ENCODE data around the gene AHCY. TPM values are rescaled to one million over a fixed set of nuclear protein-coding genes. Genes with fewer than 3 reads are reported as not detected.

The AHCY gene
- total RNA-seq, 1 experiment from 2014 or later: 350 TPM

- H3K4me1 ChIP-seq (ENCODE audit: control insufficient read depth in 1 of 2, insufficient read depth in 2 of 2, low read length in 2 of 2): peaks cover 17 to 34% of the 10 kb centered on the region in 2 experiments
- H3K9ac ChIP-seq (ENCODE audit: low read length): no peak overlapping the region
- no peaks in the 10 kb centered on the region for H3K36me3 ChIP-seq (ENCODE audit: control insufficient read depth in 1 of 2, insufficient read depth in 2 of 2, low read length in 2 of 2)
- H3K4me2 ChIP-seq (ENCODE audit: low read length): no peak overlapping the region
- no peaks in the 10 kb centered on the region for H3K79me2 ChIP-seq (ENCODE audit: insufficient read depth, low read length)
- H4K20me1 ChIP-seq (ENCODE audit: insufficient read depth): no peaks in the 10 kb centered on the region
- ATAC-seq (no peak), DNase-seq (ENCODE audit: low read depth, low spot score) (no peak)
- ChIA-PET RAD21 (ENCODE audit: low non-redundant PET in 1 of 2, low total read pairs in 2 of 2, uncharacterized antibody in 2 of 2, unreplicated experiment in 2 of 2) (no interaction called here), CTCF (no interaction called here), POLR2A (no interaction called here)
- no peak for TF ChIP-seq FOSL1 (IDR thresholded peaks at IDR 0.05; ENCODE audit: low read depth)
- TF ChIP-seq ELF1 (IDR thresholded peaks at IDR 0.05; ENCODE audit: borderline replicate concordance, low read depth): no peak
- TF ChIP-seq CBX3 (IDR thresholded peaks at IDR 0.05; ENCODE audit: low read depth): no peak
- TF ChIP-seq SIN3A (IDR thresholded peaks at IDR 0.05; ENCODE audit: low read depth): no peak
- no peak for TF ChIP-seq EZH2phosphoT487 (IDR thresholded peaks at IDR 0.05; ENCODE audit: borderline replicate concordance)
- no peak overlapping the region for H3K4me3 ChIP-seq (replicated peaks in 1 of 2; ENCODE audit: low read depth in 1 of 2, low read length in 2 of 2)
- BruUV-seq (replicated peaks): no TSS peak
- no peak overlapping the region for H3K27ac ChIP-seq (ENCODE audit: low read depth, low read length)
- H3K9me3 ChIP-seq (ENCODE audit: control insufficient read depth in 1 of 2, insufficient read depth in 1 of 2, low read depth in 1 of 2, low read length in 2 of 2): no peaks in the 10 kb centered on the region
- no peaks in the 10 kb centered on the region for H3K9me2 ChIP-seq (ENCODE audit: insufficient read depth)
- H2AFZ ChIP-seq (ENCODE audit: low read depth, low read length, poor library complexity, severe bottlenecking): no peak overlapping the region
- intact Hi-C loops (cut with micrococcal nuclease): no loop called here
- no peaks in the 10 kb centered on the region for H3K27me3 ChIP-seq (ENCODE audit: insufficient read depth, low read length)
Measured at GRCh38 chr20:34337982-34338726, 35.0 kb upstream of the AHCY start.

GRCh38 chr20:34337544-34337943 lies 34.4 kb upstream of the AHCY start:
- Histone ChIP-seq H3K4me3 (replicated peaks in 1 of 2; ENCODE audit: low read depth in 1 of 2, low read length in 2 of 2) (no peak overlapping the region), H3K27ac (ENCODE audit: low read depth, low read length) (no peak overlapping the region), H3K36me3 (ENCODE audit: control insufficient read depth in 1 of 2, insufficient read depth in 2 of 2, low read length in 2 of 2) (no peaks in the 10 kb centered on the region), H2AFZ (ENCODE audit: low read depth, low read length, poor library complexity, severe bottlenecking) (no peak overlapping the region), H3K27me3 (ENCODE audit: insufficient read depth, low read length) (no peaks in the 10 kb centered on the region), H3K79me2 (ENCODE audit: insufficient read depth, low read length) (no peaks in the 10 kb centered on the region), H3K9me2 (ENCODE audit: insufficient read depth) (no peaks in the 10 kb centered on the region), H3K9me3 (ENCODE audit: control insufficient read depth in 1 of 2, insufficient read depth in 1 of 2, low read depth in 1 of 2, low read length in 2 of 2) (no peaks in the 10 kb centered on the region), H4K20me1 (ENCODE audit: insufficient read depth) (no peaks in the 10 kb centered on the region), H3K9ac (ENCODE audit: low read length) (no peak overlapping the region), H3K4me1 (ENCODE audit: control insufficient read depth in 1 of 2, insufficient read depth in 2 of 2, low read length in 2 of 2) (peaks cover 17 to 34% of the 10 kb centered on the region in 2 experiments), H3K4me2 (ENCODE audit: low read length) (no peak overlapping the region)
- ATAC-seq (no peak), DNase-seq (ENCODE audit: low read depth, low spot score) (no peak)
- ChIA-PET CTCF (no interaction called here), POLR2A (interaction anchor here (1.2 kb wide), 1 partner anchor 25 kb away, joined by 5 read pairs; the partner anchor contains the start of gene ITCH), RAD21 (ENCODE audit: low non-redundant PET in 1 of 2, low total read pairs in 2 of 2, uncharacterized antibody in 2 of 2, unreplicated experiment in 2 of 2) (no interaction called here)
- intact Hi-C loops (cut with micrococcal nuclease): no loop called here
- no TSS peak for BruUV-seq (replicated peaks)
- no peak for TF ChIP-seq ZNF274 (IDR thresholded peaks at IDR 0.05; ENCODE audit: low read depth, low read length)
- TF ChIP-seq YY1 (IDR thresholded peaks at IDR 0.05; ENCODE audit: extremely low read depth, insufficient replicate concordance, low read depth, low read length): no peak
- no peak for TF ChIP-seq ATF3 (IDR thresholded peaks at IDR 0.05)
- no peak for TF ChIP-seq SP1 (IDR thresholded peaks at IDR 0.05; ENCODE audit: low read depth)
- no peak for TF ChIP-seq CEBPB (IDR thresholded peaks at IDR 0.05; ENCODE audit: low read depth)
- no peak for TF ChIP-seq POLR2AphosphoS5 (IDR thresholded peaks at IDR 0.05; ENCODE audit: low read depth, low read length)
- no peak for TF ChIP-seq RAD21 (IDR thresholded peaks at IDR 0.05; ENCODE audit: low read depth)
- TF ChIP-seq MAX (IDR thresholded peaks at IDR 0.05): no peak
- TF ChIP-seq EZH2phosphoT487 (IDR thresholded peaks at IDR 0.05; ENCODE audit: borderline replicate concordance): no peak
- no peak for TF ChIP-seq EZH2 (IDR thresholded peaks at IDR 0.05)
- TF ChIP-seq ELF1 (IDR thresholded peaks at IDR 0.05; ENCODE audit: borderline replicate concordance, low read depth): no peak
- no peak for TF ChIP-seq CBX3 (IDR thresholded peaks at IDR 0.05; ENCODE audit: low read depth)
- no peak for TF ChIP-seq FOSL1 (IDR thresholded peaks at IDR 0.05; ENCODE audit: low read depth)
- no peak for TF ChIP-seq TCF7L2 (IDR thresholded peaks at IDR 0.05; ENCODE audit: borderline replicate concordance, extremely low read depth, insufficient read depth, insufficient read length)
- no peak for TF ChIP-seq ZFX (IDR thresholded peaks at IDR 0.05)
- TF ChIP-seq EGR1 (IDR thresholded peaks at IDR 0.05; ENCODE audit: low read depth): no peak
- no peak for TF ChIP-seq ZBTB33 (IDR thresholded peaks at IDR 0.05; ENCODE audit: extremely low read depth, insufficient replicate concordance, low read length)
- no peak for TF ChIP-seq SIN3A (IDR thresholded peaks at IDR 0.05; ENCODE audit: low read depth)
- no peak for TF ChIP-seq POLR2A (IDR thresholded peaks at IDR 0.05; ENCODE audit: borderline replicate concordance, extremely low read depth, insufficient read depth, insufficient read length)
- TF ChIP-seq SRF (IDR thresholded peaks at IDR 0.05; ENCODE audit: low read depth): no peak

Measured in HCT116 (cell line).